Endothelial cell of umbilical vein (primary cell): Measurements from ENCODE around the gene DUSP22. TPM values are rescaled to one million over a fixed set of nuclear protein-coding genes. Genes with fewer than 3 reads are reported as not detected.

Source experiments
- BruUV-seq: library from RNA; stranded (reverse); fragments of 400-500 nt; replicated peaks from 2 replicates; lab custom pipeline; 2021; lab: Mats Ljungman, UMichigan
- CTCF ChIA-PET: fragments of 300-600, 350-600 bp; sonication (Branson Sonifier 250); formaldehyde crosslinking; loops from one replicate; lab custom pipeline; 2021; ENCODE audit warnings: antibody characterized with exemption, inconsistent platforms; lab: Charles Lee
- POLR2A ChIA-PET: fragments of 300-600, 350-600 bp; sonication (Branson Sonifier 250); formaldehyde crosslinking; loops from one replicate; lab custom pipeline; 2021; ENCODE audit warnings: antibody characterized with exemption, inconsistent platforms; lab: Charles Lee
- DNase-seq: peaks from one replicate; pipeline ENCODE4 v3.0.0-alpha.2; 2011; ENCODE audit warnings: low read depth, low spot score
- FAIRE-seq: peaks from 2 replicates; lab custom pipeline; 2011; peaks lifted over from hg19 to GRCh38; lab: Jason Lieb, UNC
- H2AFZ ChIP-seq: 2 replicates; pipeline ENCODE4 v1.6.0; 2012; ENCODE audit warnings: low read depth, low read length, control low read depth, inconsistent platforms
- H3K27ac ChIP-seq: 2 replicates; pipeline ENCODE4 v1.5.1; 2011; ENCODE audit warnings: low read depth, mild to moderate bottlenecking, control low read depth, low read length, moderate library complexity; ENCODE audit not compliant: insufficient read depth
- H3K27me3 ChIP-seq, 2 experiments: 2 replicates each; pipeline versions ENCODE4 v1.6.0 to v1.6.1; 2011; ENCODE audit warnings: low read length in 2 of 2, mixed read lengths in 1 of 2; ENCODE audit not compliant: control insufficient read depth in 2 of 2, insufficient read depth in 2 of 2
- H3K36me3 ChIP-seq, 2 experiments: 2 replicates in 1 of 2; 3 replicates in 1 of 2; pipeline ENCODE4 v1.5.1; 2011; ENCODE audit warnings: low read length in 2 of 2, mild to moderate bottlenecking in 1 of 2, moderate library complexity in 1 of 2; ENCODE audit not compliant: control insufficient read depth in 2 of 2, insufficient read depth in 2 of 2; ENCODE audit errors: extremely low read depth in 1 of 2
- H3K4me1 ChIP-seq: 3 replicates; pipeline ENCODE4 v1.5.1; 2011; ENCODE audit warnings: mild to moderate bottlenecking, low read length; ENCODE audit not compliant: control insufficient read depth, insufficient read depth; ENCODE audit errors: extremely low read depth
- H3K4me2 ChIP-seq: 2 replicates; pipeline ENCODE4 v1.6.1; 2011; ENCODE audit warnings: low read length, control low read depth, mixed read lengths; ENCODE audit not compliant: insufficient read depth
- H3K4me3 ChIP-seq, 3 experiments: fragments of 200-600 bp in 1 of 3; sonication (generic), shearing (Covaris generic) in 1 of 3; replicated peaks in 1 of 3; 2 replicates each; pipeline ENCODE4 v1.5.1; 2011 to 2016; ENCODE audit warnings: control low read depth in 3 of 3, low read length in 3 of 3, mild to moderate bottlenecking in 2 of 3, inconsistent platforms in 1 of 3, low read depth in 1 of 3, moderate library complexity in 1 of 3; ENCODE audit not compliant: insufficient read depth in 1 of 3
- H3K79me2 ChIP-seq: 2 replicates; pipeline ENCODE4 v1.6.0; 2012; ENCODE audit warnings: low read length, inconsistent platforms; ENCODE audit not compliant: control insufficient read depth, insufficient read depth
- H3K9ac ChIP-seq: replicated peaks from 2 replicates; pipeline ENCODE3; 2011; ENCODE audit warnings: low read length, control low read depth; ENCODE audit not compliant: insufficient read depth; ENCODE audit errors: extremely low read depth
- H3K9me1 ChIP-seq: replicated peaks from 3 replicates; pipeline ENCODE4 v1.6.0; 2011; ENCODE audit warnings: mild to moderate bottlenecking, low read length; ENCODE audit not compliant: control insufficient read depth, insufficient read depth; ENCODE audit errors: extremely low read depth
- H3K9me3 ChIP-seq: replicated peaks from 2 replicates; pipeline ENCODE4 v1.5.1; 2012; ENCODE audit warnings: low read length, inconsistent platforms; ENCODE audit not compliant: control insufficient read depth, insufficient read depth
- H4K20me1 ChIP-seq: replicated peaks from 2 replicates; pipeline ENCODE3; 2011; ENCODE audit warnings: mild to moderate bottlenecking, low read length; ENCODE audit not compliant: control insufficient read depth, insufficient read depth; ENCODE audit errors: extremely low read depth
- EZH2 ChIP-seq: IDR thresholded peaks from 2 replicates; pipeline ENCODE4 v1.6.1; 2012; ENCODE audit warnings: borderline replicate concordance, low read depth, mild to moderate bottlenecking, moderate library complexity, low read length, inconsistent platforms; ENCODE audit not compliant: severe bottlenecking
- FOS ChIP-seq: IDR thresholded peaks from 2 replicates; pipeline ENCODE4 v1.6.1; 2011; ENCODE audit warnings: mild to moderate bottlenecking, low read length, moderate library complexity, borderline replicate concordance; ENCODE audit not compliant: insufficient read depth
- GATA2 ChIP-seq: IDR thresholded peaks from 2 replicates; pipeline ENCODE4 v1.7.0; 2011; ENCODE audit warnings: low read depth, mild to moderate bottlenecking, moderate library complexity, mixed read lengths, low read length; ENCODE audit not compliant: insufficient read length, insufficient read depth
- JUN ChIP-seq: IDR thresholded peaks from 2 replicates; pipeline ENCODE4 v1.6.1; 2011; ENCODE audit warnings: borderline replicate concordance, low read depth; ENCODE audit not compliant: insufficient read length, insufficient read depth
- MYC ChIP-seq: IDR thresholded peaks from one replicate; pipeline ENCODE4 v1.6.1; 2011; ENCODE audit warnings: mild to moderate bottlenecking, low read depth, low read length
- POLR2A ChIP-seq: IDR thresholded peaks from 2 replicates; pipeline ENCODE4 v1.6.1; 2012; ENCODE audit warnings: low read depth, mild to moderate bottlenecking, control low read depth, low read length
- POLR2AphosphoS5 ChIP-seq: IDR thresholded peaks from 2 replicates; pipeline ENCODE4 v1.6.1; 2012; ENCODE audit warnings: low read depth, mild to moderate bottlenecking, control low read depth, low read length, moderate library complexity; ENCODE audit not compliant: insufficient read depth
- dilution Hi-C: fragments of 300-500 bp; cut with MboI; formaldehyde crosslinking; loops from one replicate; pipeline ENCODE4 v1.15.0; 2019; ENCODE audit warnings: low sequenced_read_pairs; ENCODE audit not compliant: extremely low pct_ligation_motif_present
- intact Hi-C: fragments of 100-400 bp; cut with micrococcal nuclease; formaldehyde crosslinking; loops from one replicate; pipeline ENCODE4 v1.10.0; 2022
- polyA plus RNA-seq, 4 experiments: library from polyadenylated mRNA; depleted of rRNA in 3 of 4; stranded (reverse) in 3 of 4; unstranded in 1 of 4; fragments of >200 nt; gene quantifications; 2 replicates each; pipeline versions ENCODE4 v1.2.1 to v1.2.3, GENCODE V29; 2011 to 2012; ENCODE audit warnings: missing spikeins in 1 of 4
- total RNA-seq: library from RNA; stranded (reverse); gene quantifications from 2 replicates; pipeline ENCODE4 v1.2.3, GENCODE V29; 2021
- TF ChIP-seq, protein P1 (sequence below), 2 donors: IDR thresholded peaks; 1 replicate in 1 of 2; 2 replicates in 1 of 2; pipeline ENCODE4 v1.5.1; 2011; ENCODE audit warnings: low read length in 2 of 2, mild to moderate bottlenecking in 2 of 2, moderate library complexity in 2 of 2, control low read depth in 1 of 2, inconsistent platforms in 1 of 2, low read depth in 1 of 2; ENCODE audit not compliant: insufficient read depth in 1 of 2; ENCODE audit errors: extremely low read depth in 1 of 2
- TF ChIP-seq, protein P2 (sequence below): IDR thresholded peaks from 2 replicates; pipeline ENCODE4 v1.6.1; 2011; ENCODE audit not compliant: insufficient read depth, insufficient read length

DUSP22 gene
- total and polyA plus RNA-seq, 2 donors (not counting 3 experiments of a cell fraction or from before 2014, with no cell fraction given): 23.2 to 33.9 TPM

DNA sequence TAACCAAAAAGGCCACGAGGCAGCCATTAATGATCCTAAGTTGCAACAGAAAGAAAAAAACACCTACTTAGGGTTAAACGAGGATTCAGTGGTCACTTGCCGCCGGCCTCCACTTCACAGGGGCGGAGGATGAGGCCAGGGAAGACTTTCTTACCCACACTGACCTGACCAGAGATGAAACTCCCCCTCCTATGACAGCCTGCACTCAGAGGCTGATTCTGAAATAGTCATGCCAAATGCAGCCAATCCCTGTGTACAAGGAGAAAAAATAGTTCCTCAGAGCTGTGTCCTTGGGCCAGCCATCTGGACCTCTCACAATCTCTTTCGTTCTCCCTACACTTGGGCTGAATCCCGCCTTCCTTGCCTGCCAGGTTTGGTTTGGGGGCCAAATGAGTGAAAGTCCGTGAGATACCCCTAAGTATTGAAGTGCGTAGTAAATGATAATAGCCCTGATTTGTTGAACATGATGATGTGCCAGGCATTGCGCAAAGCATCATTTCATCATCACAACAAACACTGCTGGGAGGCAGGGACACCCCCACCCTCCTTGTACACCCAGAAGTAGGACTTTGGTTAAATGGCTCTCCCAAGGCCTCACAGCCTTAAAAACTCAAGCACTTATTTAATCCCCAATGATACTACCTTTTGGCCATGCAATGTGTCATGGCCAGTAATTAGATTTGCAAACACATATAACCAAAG is 96.1 kb downstream of the DUSP22 start:
- Histone ChIP-seq H3K27me3 (peaks cover 31 to 43% of the 10 kb centered on the region in 2 experiments), H3K9me1 (no peaks in the 10 kb centered on the region), H2AFZ (no peak overlapping the region), H3K79me2 (no peaks in the 10 kb centered on the region), H3K27ac (no peak overlapping the region), H4K20me1 (no peaks in the 10 kb centered on the region), H3K4me2 (no peak overlapping the region), H3K9ac (no peak overlapping the region), H3K4me1 (peaks cover 3% of the 10 kb centered on the region), H3K4me3 (no peak overlapping the region), H3K36me3 (no peaks in the 10 kb centered on the region), H3K9me3 (no peaks in the 10 kb centered on the region)
- FAIRE-seq: no peak
- ChIA-PET CTCF (interaction anchor here (1.0 kb wide), 1 partner anchor 20 kb away, joined by 5 read pairs; no protein-coding TSS in a partner anchor), POLR2A (no interaction called here)
- dilution Hi-C loops: no loop called here
- BruUV-seq: no TSS peak
- intact Hi-C loops: no loop called here
- TF ChIP-seq EZH2: no peak
- TF ChIP-seq FOS: no peak
- no peak for TF ChIP-seq GATA2
- TF ChIP-seq, protein P1, sequence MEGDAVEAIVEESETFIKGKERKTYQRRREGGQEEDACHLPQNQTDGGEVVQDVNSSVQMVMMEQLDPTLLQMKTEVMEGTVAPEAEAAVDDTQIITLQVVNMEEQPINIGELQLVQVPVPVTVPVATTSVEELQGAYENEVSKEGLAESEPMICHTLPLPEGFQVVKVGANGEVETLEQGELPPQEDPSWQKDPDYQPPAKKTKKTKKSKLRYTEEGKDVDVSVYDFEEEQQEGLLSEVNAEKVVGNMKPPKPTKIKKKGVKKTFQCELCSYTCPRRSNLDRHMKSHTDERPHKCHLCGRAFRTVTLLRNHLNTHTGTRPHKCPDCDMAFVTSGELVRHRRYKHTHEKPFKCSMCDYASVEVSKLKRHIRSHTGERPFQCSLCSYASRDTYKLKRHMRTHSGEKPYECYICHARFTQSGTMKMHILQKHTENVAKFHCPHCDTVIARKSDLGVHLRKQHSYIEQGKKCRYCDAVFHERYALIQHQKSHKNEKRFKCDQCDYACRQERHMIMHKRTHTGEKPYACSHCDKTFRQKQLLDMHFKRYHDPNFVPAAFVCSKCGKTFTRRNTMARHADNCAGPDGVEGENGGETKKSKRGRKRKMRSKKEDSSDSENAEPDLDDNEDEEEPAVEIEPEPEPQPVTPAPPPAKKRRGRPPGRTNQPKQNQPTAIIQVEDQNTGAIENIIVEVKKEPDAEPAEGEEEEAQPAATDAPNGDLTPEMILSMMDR (IDR thresholded peaks at IDR 0.05; ENCODE audit: extremely low read depth in 1 of 2, insufficient read depth in 1 of 2, low read depth in 1 of 2, low read length in 2 of 2): no peak
- TF ChIP-seq MYC: no peak
- TF ChIP-seq, protein P2, sequence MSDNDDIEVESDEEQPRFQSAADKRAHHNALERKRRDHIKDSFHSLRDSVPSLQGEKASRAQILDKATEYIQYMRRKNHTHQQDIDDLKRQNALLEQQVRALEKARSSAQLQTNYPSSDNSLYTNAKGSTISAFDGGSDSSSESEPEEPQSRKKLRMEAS: no peak
- no peak for TF ChIP-seq JUN
- TF ChIP-seq POLR2A: no peak
- TF ChIP-seq POLR2AphosphoS5: no peak
- no peak for DNase-seq
